SKM-1 (cell line): ENCODE results near the gene UNC5C.

ENCODE experiments used
- DNase-seq: peaks from one replicate; lab custom pipeline; 2025; ENCODE audit not compliant: unreplicated experiment; lab: John Stamatoyannopoulos, UW

The UNC5C gene

GRCh38 chr4:95272797-95273196, 276.0 kb downstream of the UNC5C start:
- no peak for DNase-seq

- no peak for DNase-seq
These were observed 276.7 kb downstream of the UNC5C start for GRCh38 chr4:95272036-95272435.

- DNase-seq = no peak
These were observed 279.8 kb downstream of the UNC5C start for GRCh38 chr4:95268819-95269565.

- DNase-seq = no peak
These were observed 281.7 kb downstream of the UNC5C start for GRCh38 chr4:95267081-95267480.

GRCh38 chr4:95265814-95266740, 282.7 kb downstream of the UNC5C start:
- no peak for DNase-seq

GRCh38 chr4:95264843-95265242, 283.9 kb downstream of the UNC5C start:
- DNase-seq = no peak

- DNase-seq = no peak
These were observed 284.8 kb downstream of the UNC5C start for GRCh38 chr4:95263960-95264359.

- DNase-seq = no peak
These were observed 285.4 kb downstream of the UNC5C start for GRCh38 chr4:95263391-95263790.

- no peak for DNase-seq
These were observed 292.5 kb downstream of the UNC5C start for GRCh38 chr4:95256108-95256835.

- no peak for DNase-seq
These were observed 293.2 kb downstream of the UNC5C start for GRCh38 chr4:95255396-95256107.

GRCh38 chr4:95251568-95251967, 297.2 kb downstream of the UNC5C start:
- no peak for DNase-seq

GRCh38 chr4:95250544-95251137, 298.1 kb downstream of the UNC5C start:
- DNase-seq = no peak

GRCh38 chr4:95249426-95250021, 299.2 kb downstream of the UNC5C start:
- no peak for DNase-seq

- DNase-seq = no peak
These were observed 299.9 kb downstream of the UNC5C start for GRCh38 chr4:95248720-95249425.

- no peak for DNase-seq
These were observed 304.9 kb downstream of the UNC5C start for GRCh38 chr4:95243892-95244291.

GRCh38 chr4:95238554-95238953, 310.2 kb downstream of the UNC5C start:
- no peak for DNase-seq

GRCh38 chr4:95232358-95233156, 316.2 kb downstream of the UNC5C start:
- DNase-seq = no peak

GRCh38 chr4:95231681-95232080, 317.1 kb downstream of the UNC5C start:
- DNase-seq = no peak

GRCh38 chr4:95225849-95226248, 322.9 kb downstream of the UNC5C start:
- DNase-seq = no peak
